ENCODE results near the gene SEMA4G. TPM values are rescaled to one million over a fixed set of nuclear protein-coding genes. Genes with fewer than 3 reads are reported as not detected.

SEMA4G gene
- total RNA-seq, 1 experiment from 2014 or later, result 29.4 TPM

DNA sequence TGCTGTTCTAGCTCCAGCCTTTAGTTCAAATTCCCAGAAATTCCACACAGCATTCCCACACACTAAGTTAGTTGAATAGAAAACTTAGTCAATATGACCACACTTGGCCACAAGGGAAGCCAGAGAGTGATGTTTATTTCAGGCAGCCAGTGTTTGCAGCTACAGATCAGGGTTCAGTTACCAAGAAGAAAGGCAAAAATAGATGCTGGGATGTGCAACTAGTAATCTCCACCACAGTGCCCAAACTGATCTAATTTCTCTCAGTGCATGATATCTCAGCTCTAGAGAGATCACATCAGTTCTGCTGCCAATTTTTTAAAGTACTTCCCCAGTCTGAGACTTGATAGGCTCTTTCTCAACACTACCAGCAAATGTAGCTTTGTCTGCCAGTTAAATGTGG, 38.9 kb upstream of the SEMA4G start:
- no peaks in the 10 kb centered on the region for H3K4me1 ChIP-seq (ENCODE audit: control insufficient read depth in 1 of 2, insufficient read depth in 2 of 2, low read length in 2 of 2)
- BruUV-seq (replicated peaks), result no TSS peak
- DNase-seq (ENCODE audit: low read depth, low spot score) (no peak), ATAC-seq (peak; percentile 76)
- no peak overlapping the region for H3K27ac ChIP-seq (ENCODE audit: low read depth, low read length)
- ChIA-PET RAD21 (ENCODE audit: low non-redundant PET in 1 of 2, low total read pairs in 2 of 2, uncharacterized antibody in 2 of 2, unreplicated experiment in 2 of 2) (no interaction called here), CTCF (interaction anchor here (1.1 to 1.3 kb wide), 2 partner anchors 9 to 10 kb away, joined by 3 to 8 read pairs; no protein-coding TSS in a partner anchor), POLR2A (interaction anchor here (1.0 kb wide), 1 partner anchor 52 kb away, joined by 3 read pairs; no protein-coding TSS in a partner anchor)
- H3K9me3 ChIP-seq (ENCODE audit: control insufficient read depth in 1 of 2, insufficient read depth in 1 of 2, low read depth in 1 of 2, low read length in 2 of 2), result no peaks in the 10 kb centered on the region
- no peak overlapping the region for H2AFZ ChIP-seq (ENCODE audit: low read depth, low read length, poor library complexity, severe bottlenecking)
- no peaks in the 10 kb centered on the region for H3K9me2 ChIP-seq (ENCODE audit: insufficient read depth)
- peaks cover 50 to 52% of the 10 kb centered on the region in 2 experiments for H3K36me3 ChIP-seq (ENCODE audit: control insufficient read depth in 1 of 2, insufficient read depth in 2 of 2, low read length in 2 of 2)
- peaks cover 6% of the 10 kb centered on the region; the same call in 1 of the 2 replicates for H4K20me1 ChIP-seq (ENCODE audit: insufficient read depth)
- no peaks in the 10 kb centered on the region for H3K27me3 ChIP-seq (ENCODE audit: insufficient read depth, low read length)
- no peaks in the 10 kb centered on the region for H3K79me2 ChIP-seq (ENCODE audit: insufficient read depth, low read length)
- no peak overlapping the region for H3K9ac ChIP-seq (ENCODE audit: low read length)
- intact Hi-C loops (cut with micrococcal nuclease), result no loop called here
- no peak overlapping the region for H3K4me2 ChIP-seq (ENCODE audit: low read length)
- TF ChIP-seq ZFX (IDR thresholded peaks at IDR 0.05), result no peak
- TF ChIP-seq, protein P1, sequence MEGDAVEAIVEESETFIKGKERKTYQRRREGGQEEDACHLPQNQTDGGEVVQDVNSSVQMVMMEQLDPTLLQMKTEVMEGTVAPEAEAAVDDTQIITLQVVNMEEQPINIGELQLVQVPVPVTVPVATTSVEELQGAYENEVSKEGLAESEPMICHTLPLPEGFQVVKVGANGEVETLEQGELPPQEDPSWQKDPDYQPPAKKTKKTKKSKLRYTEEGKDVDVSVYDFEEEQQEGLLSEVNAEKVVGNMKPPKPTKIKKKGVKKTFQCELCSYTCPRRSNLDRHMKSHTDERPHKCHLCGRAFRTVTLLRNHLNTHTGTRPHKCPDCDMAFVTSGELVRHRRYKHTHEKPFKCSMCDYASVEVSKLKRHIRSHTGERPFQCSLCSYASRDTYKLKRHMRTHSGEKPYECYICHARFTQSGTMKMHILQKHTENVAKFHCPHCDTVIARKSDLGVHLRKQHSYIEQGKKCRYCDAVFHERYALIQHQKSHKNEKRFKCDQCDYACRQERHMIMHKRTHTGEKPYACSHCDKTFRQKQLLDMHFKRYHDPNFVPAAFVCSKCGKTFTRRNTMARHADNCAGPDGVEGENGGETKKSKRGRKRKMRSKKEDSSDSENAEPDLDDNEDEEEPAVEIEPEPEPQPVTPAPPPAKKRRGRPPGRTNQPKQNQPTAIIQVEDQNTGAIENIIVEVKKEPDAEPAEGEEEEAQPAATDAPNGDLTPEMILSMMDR (IDR thresholded peaks at IDR 0.05 in 2 of 3, conservative IDR thresholded peaks at IDR 0.05 in 1 of 3; ENCODE audit: borderline replicate concordance in 1 of 3, insufficient read depth in 1 of 3, low read depth in 2 of 3, low read length in 2 of 3), result peak in 2 of 3 experiments; percentile 16 to 38; a peak in 3 of 6 replicates
- no peak overlapping the region for H3K4me3 ChIP-seq (replicated peaks in 1 of 2; ENCODE audit: low read depth in 1 of 2, low read length in 2 of 2)

- no peaks in the 10 kb centered on the region for H3K9me2 ChIP-seq (ENCODE audit: insufficient read depth)
- ATAC-seq, result peak; percentile 75
- POLR2A ChIA-PET, result no interaction called here
- no peak overlapping the region for H3K4me2 ChIP-seq (ENCODE audit: low read length)
- RAD21 ChIA-PET (ENCODE audit: low non-redundant PET in 1 of 2, low total read pairs in 2 of 2, uncharacterized antibody in 2 of 2, unreplicated experiment in 2 of 2), result no interaction called here
- no peaks in the 10 kb centered on the region for H3K27me3 ChIP-seq (ENCODE audit: insufficient read depth, low read length)
- BruUV-seq (replicated peaks), result no TSS peak
- peaks cover 6% of the 10 kb centered on the region; the same call in 1 of the 2 replicates for H4K20me1 ChIP-seq (ENCODE audit: insufficient read depth)
- no peak overlapping the region for H2AFZ ChIP-seq (ENCODE audit: low read depth, low read length, poor library complexity, severe bottlenecking)
- H3K4me1 ChIP-seq (ENCODE audit: control insufficient read depth in 1 of 2, insufficient read depth in 2 of 2, low read length in 2 of 2), result no peaks in the 10 kb centered on the region
- CTCF ChIA-PET, result interaction anchor here (0.6 to 2.1 kb wide), 8 partner anchors 9 to 374 kb away, joined by 3 to 15 read pairs (median 3); partner anchors contain the start of gene SLF2
- intact Hi-C loops (cut with micrococcal nuclease), result no loop called here
- no peaks in the 10 kb centered on the region for H3K9me3 ChIP-seq (ENCODE audit: control insufficient read depth in 1 of 2, insufficient read depth in 1 of 2, low read depth in 1 of 2, low read length in 2 of 2)
- H3K27ac ChIP-seq (ENCODE audit: low read depth, low read length), result no peak overlapping the region
- peaks cover 47 to 48% of the 10 kb centered on the region in 2 experiments for H3K36me3 ChIP-seq (ENCODE audit: control insufficient read depth in 1 of 2, insufficient read depth in 2 of 2, low read length in 2 of 2)
- H3K9ac ChIP-seq (ENCODE audit: low read length), result no peak overlapping the region
- no peak overlapping the region for H3K4me3 ChIP-seq (replicated peaks in 1 of 2; ENCODE audit: low read depth in 1 of 2, low read length in 2 of 2)
- no peak for TF ChIP-seq SIN3A (IDR thresholded peaks at IDR 0.05; ENCODE audit: low read depth)
- TF ChIP-seq, protein P2, sequence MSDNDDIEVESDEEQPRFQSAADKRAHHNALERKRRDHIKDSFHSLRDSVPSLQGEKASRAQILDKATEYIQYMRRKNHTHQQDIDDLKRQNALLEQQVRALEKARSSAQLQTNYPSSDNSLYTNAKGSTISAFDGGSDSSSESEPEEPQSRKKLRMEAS (IDR thresholded peaks at IDR 0.05), result no peak
- TF ChIP-seq SP1 (IDR thresholded peaks at IDR 0.05; ENCODE audit: low read depth), result no peak
- peak; percentile 41 for TF ChIP-seq RAD21 (IDR thresholded peaks at IDR 0.05; ENCODE audit: low read depth)
- no peak for TF ChIP-seq ZBTB33 (IDR thresholded peaks at IDR 0.05; ENCODE audit: extremely low read depth, insufficient replicate concordance, low read length)
- no peak for TF ChIP-seq POLR2AphosphoS5 (IDR thresholded peaks at IDR 0.05; ENCODE audit: low read depth, low read length)
- TF ChIP-seq, protein P1 (IDR thresholded peaks at IDR 0.05 in 2 of 3, conservative IDR thresholded peaks at IDR 0.05 in 1 of 3; ENCODE audit: borderline replicate concordance in 1 of 3, insufficient read depth in 1 of 3, low read depth in 2 of 3, low read length in 2 of 3), result peak; percentile 50 to 89 (median 83)
- no peaks in the 10 kb centered on the region for H3K79me2 ChIP-seq (ENCODE audit: insufficient read depth, low read length)
- no peak for DNase-seq (ENCODE audit: low read depth, low spot score)
Observed at GRCh38 chr10:100934084-100934659, 35.1 kb upstream of the SEMA4G start.

Data from HCT116 (cell line).